ENCODE data around the gene PTPN18.
A peak's percentile ranks its signal among the peaks of the same experiment; 100 is the strongest.

Gene PTPN18

DNA sequence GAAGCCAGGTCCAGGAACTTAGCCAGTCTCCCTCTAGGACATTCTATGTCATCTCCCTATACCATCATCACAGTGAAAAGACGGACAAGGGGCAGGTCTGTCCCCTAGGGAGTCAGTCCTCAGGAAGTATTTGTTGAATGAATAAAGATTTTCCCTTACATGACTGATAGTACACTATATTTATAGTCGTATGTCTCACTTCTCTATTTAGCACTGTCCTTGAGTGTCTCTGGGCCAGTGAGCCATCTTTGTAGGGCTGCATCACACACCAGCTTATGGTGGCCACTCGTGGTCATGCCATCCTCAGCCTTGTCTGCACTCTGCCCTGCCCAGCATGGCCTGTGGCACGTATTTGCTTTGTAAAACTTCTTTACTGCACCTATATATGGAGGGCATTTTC lies 25.8 kb downstream of the PTPN18 start:
- Mint-ChIP-seq H3K27ac (ENCODE audit: low read depth) (peak overlapping the region; percentile 77), H3K36me3 (ENCODE audit: insufficient read depth) (peaks cover 3% of the 10 kb centered on the region), H3K27me3 (no peaks in the 10 kb centered on the region), H3K9me3 (no peaks in the 10 kb centered on the region), H3K4me1 (peaks cover 60% of the 10 kb centered on the region), H3K4me3 (no peak overlapping the region)
- no peak for ATAC-seq (replicated peaks; ENCODE audit: extremely low read depth, poor library complexity, severe bottlenecking)
- DNase-seq (ENCODE audit: low spot score in 2 of 2) = no peak

DNA sequence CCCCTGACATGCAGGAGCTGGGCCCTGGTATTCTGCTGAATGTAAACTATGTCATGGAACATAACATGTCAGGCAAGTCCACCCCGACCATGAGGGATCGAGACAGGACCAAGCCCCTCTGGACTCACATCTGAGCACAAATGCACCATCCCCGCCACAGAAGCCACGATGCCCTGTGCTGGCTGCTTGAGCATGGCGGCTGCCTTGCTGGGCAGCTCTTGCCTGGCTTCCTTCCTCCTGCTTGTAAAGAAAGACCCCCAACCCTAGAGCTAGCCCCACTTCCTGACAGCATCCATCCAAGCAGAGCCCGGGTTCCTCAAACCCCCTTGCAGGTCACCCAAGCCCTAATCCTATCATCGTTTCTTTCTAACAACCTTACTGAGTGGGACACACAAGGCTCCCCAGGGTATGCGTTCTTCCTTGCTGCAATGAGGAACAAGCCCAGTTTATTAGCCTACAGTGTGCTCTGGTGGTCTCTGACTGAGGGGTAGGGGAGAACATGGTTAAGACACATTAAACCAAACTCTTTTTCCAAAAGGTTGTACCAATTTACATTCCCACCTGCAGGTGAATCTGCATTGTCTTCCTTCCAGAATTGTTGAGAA lies 26.6 kb downstream of the PTPN18 start:
- ATAC-seq (replicated peaks; ENCODE audit: extremely low read depth, poor library complexity, severe bottlenecking) (no peak), DNase-seq (ENCODE audit: low spot score in 2 of 2) (no peak)
- H3K9me3 Mint-ChIP-seq = no peaks in the 10 kb centered on the region
- peaks cover 53% of the 10 kb centered on the region for H3K4me1 Mint-ChIP-seq
- H3K4me3 Mint-ChIP-seq = no peak overlapping the region
- no peaks in the 10 kb centered on the region for H3K27me3 Mint-ChIP-seq
- H3K27ac Mint-ChIP-seq (ENCODE audit: low read depth) = peak overlapping the region; percentile 49
- peaks cover 3% of the 10 kb centered on the region for H3K36me3 Mint-ChIP-seq (ENCODE audit: insufficient read depth)

GRCh38 chr2:130385709-130386108 lies 29.9 kb downstream of the PTPN18 start:
- DNase-seq (ENCODE audit: low spot score in 2 of 2) (no peak), ATAC-seq (replicated peaks; ENCODE audit: extremely low read depth, poor library complexity, severe bottlenecking) (no peak)
- peaks cover 3% of the 10 kb centered on the region for H3K36me3 Mint-ChIP-seq (ENCODE audit: insufficient read depth)
- H3K4me3 Mint-ChIP-seq = no peak overlapping the region
- no peak overlapping the region for H3K27ac Mint-ChIP-seq (ENCODE audit: low read depth)
- peaks cover 37% of the 10 kb centered on the region for H3K4me1 Mint-ChIP-seq
- no peaks in the 10 kb centered on the region for H3K27me3 Mint-ChIP-seq
- no peaks in the 10 kb centered on the region for H3K9me3 Mint-ChIP-seq

DNA sequence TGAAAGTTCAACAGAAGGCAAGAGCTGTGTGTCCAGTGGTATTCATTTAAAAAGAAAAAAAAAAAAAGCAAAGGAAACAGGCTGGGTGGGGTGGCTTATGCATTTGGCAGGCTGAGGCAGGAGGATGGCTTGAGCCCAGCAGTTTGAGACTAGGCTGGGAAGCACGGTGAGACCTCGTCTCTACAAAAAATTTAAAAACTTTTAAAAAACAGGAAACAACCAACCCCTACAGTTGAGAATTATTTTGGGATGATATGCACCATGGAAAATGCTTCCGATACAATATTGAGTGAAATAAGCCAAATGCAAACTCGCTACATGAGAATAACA lies 31.2 kb downstream of the PTPN18 start:
- DNase-seq (ENCODE audit: low spot score in 2 of 2) (no peak), ATAC-seq (replicated peaks; ENCODE audit: extremely low read depth, poor library complexity, severe bottlenecking) (no peak)
- Mint-ChIP-seq H3K27ac (ENCODE audit: low read depth) (no peak overlapping the region), H3K9me3 (no peaks in the 10 kb centered on the region), H3K36me3 (ENCODE audit: insufficient read depth) (peaks cover 1% of the 10 kb centered on the region), H3K4me1 (peaks cover 33% of the 10 kb centered on the region), H3K27me3 (no peaks in the 10 kb centered on the region), H3K4me3 (no peak overlapping the region)

DNA sequence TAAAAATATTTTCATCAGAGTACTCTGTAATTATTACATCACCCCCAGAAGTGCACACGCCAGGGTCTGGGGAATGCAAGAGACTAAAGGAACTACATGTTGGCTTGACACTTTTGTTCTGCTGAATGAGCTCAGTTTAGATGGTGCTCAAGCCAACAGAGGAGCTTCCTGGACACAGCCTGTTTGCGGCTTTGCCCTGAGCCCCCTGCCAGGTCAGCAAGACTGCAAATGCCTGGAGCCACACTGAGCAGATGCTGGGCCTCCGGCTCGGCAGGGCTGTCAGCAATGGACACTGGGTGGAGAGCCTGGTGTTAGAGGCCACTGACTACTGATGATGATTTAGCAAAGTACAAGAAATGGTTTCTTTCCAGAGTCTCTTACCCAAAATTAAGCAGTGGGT lies 31.9 kb downstream of the PTPN18 start:
- H3K27ac Mint-ChIP-seq (ENCODE audit: low read depth) = no peak overlapping the region
- H3K27me3 Mint-ChIP-seq = no peaks in the 10 kb centered on the region
- H3K36me3 Mint-ChIP-seq (ENCODE audit: insufficient read depth) = peaks cover 1% of the 10 kb centered on the region
- DNase-seq (ENCODE audit: low spot score in 2 of 2) = no peak
- H3K4me1 Mint-ChIP-seq = peaks cover 34% of the 10 kb centered on the region
- no peaks in the 10 kb centered on the region for H3K9me3 Mint-ChIP-seq
- ATAC-seq (replicated peaks; ENCODE audit: extremely low read depth, poor library complexity, severe bottlenecking) = no peak
- H3K4me3 Mint-ChIP-seq = no peak overlapping the region

DNA sequence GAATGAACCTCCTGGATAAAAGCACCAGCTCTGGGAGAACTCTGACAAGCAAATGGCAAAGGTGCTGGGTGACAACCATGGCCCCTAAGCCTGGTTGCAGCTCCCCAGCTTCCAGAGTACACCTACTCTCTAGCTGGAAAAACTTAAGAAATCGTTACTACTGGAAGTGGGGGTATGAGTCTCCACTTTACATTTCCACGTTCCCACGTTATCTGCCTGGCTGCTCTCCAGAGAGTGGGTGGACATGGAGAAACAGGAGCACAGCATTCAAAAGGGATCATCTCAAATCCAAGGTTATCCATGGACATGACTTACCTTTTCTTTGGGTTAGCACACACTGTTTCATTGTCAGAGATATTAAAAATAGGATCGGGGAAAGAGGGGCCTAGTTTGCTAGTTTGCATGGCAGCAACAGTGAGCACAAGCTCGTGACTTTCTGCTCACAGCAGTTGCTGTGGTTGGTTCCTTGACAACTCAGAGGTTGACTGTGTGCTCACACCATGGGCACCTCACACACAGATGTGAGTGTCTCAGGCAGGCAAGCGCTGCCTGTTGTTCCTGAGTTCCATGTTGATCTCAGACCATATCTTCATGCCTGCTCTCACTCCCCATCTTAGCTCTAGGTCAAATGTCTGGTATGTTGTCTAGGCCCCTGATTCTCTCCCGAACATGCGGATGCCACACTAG lies 32.5 kb downstream of the PTPN18 start:
- DNase-seq (ENCODE audit: low spot score in 2 of 2) = no peak
- no peaks in the 10 kb centered on the region for H3K9me3 Mint-ChIP-seq

DNA sequence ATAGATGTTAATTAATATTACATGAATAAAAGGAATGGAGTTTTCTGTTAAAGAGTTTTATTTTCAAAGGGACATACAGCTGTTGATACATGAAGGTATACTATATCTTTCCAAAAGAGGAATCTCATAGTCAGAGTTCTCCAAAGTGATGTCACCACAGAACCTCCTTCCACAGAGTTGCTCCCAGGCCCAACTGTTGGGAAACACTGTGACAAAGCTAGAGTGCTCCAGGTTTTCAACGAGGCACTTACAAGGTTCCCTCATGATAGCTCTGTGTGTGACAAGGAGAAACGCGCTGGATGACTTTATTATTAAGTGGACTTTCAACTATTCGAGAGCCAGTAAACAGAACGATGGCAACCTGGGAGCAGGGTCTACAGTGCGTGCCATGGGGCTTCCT lies 33.5 kb downstream of the PTPN18 start:
- Mint-ChIP-seq H3K36me3 (ENCODE audit: insufficient read depth) (peaks cover 1% of the 10 kb centered on the region), H3K4me3 (no peak overlapping the region), H3K9me3 (no peaks in the 10 kb centered on the region), H3K27me3 (no peaks in the 10 kb centered on the region), H3K4me1 (peaks cover 28% of the 10 kb centered on the region), H3K27ac (ENCODE audit: low read depth) (no peak overlapping the region)
- DNase-seq (ENCODE audit: low spot score in 2 of 2) (no peak), ATAC-seq (replicated peaks; ENCODE audit: extremely low read depth, poor library complexity, severe bottlenecking) (no peak)

More for the DNA sequence above, 32.5 kb downstream of the PTPN18 start:
- Mint-ChIP-seq H3K36me3 (ENCODE audit: insufficient read depth) (peaks cover 1% of the 10 kb centered on the region), H3K27ac (ENCODE audit: low read depth) (no peak overlapping the region), H3K4me3 (no peak overlapping the region), H3K4me1 (peaks cover 28% of the 10 kb centered on the region), H3K27me3 (no peaks in the 10 kb centered on the region)
- ATAC-seq (replicated peaks; ENCODE audit: extremely low read depth, poor library complexity, severe bottlenecking) = no peak

DNA sequence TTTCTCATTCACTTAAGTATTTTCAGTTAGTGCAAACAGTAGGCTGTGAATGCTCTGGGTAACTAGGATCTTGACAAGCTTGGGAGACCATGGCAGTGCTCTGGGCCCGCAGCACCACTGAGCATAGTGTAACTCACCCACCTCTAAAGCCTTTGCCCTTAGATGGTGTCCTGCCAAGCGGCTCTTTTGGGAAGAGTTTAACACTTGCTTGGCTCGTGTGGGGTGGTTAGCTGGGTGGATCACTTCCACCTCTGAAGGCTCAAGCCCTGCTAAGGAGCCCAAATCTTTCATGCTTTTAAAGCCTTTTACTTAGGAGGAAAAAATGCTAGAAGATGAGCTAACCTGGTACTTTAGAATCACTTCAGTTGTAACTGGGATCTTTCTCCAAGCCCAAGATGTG lies 33.9 kb downstream of the PTPN18 start:
- Mint-ChIP-seq H3K27ac (ENCODE audit: low read depth) (no peak overlapping the region), H3K36me3 (ENCODE audit: insufficient read depth) (peaks cover 1% of the 10 kb centered on the region), H3K4me1 (peaks cover 28% of the 10 kb centered on the region), H3K4me3 (no peak overlapping the region), H3K9me3 (no peaks in the 10 kb centered on the region), H3K27me3 (no peaks in the 10 kb centered on the region)
- DNase-seq (ENCODE audit: low spot score in 2 of 2) (no peak), ATAC-seq (replicated peaks; ENCODE audit: extremely low read depth, poor library complexity, severe bottlenecking) (no peak)

DNA sequence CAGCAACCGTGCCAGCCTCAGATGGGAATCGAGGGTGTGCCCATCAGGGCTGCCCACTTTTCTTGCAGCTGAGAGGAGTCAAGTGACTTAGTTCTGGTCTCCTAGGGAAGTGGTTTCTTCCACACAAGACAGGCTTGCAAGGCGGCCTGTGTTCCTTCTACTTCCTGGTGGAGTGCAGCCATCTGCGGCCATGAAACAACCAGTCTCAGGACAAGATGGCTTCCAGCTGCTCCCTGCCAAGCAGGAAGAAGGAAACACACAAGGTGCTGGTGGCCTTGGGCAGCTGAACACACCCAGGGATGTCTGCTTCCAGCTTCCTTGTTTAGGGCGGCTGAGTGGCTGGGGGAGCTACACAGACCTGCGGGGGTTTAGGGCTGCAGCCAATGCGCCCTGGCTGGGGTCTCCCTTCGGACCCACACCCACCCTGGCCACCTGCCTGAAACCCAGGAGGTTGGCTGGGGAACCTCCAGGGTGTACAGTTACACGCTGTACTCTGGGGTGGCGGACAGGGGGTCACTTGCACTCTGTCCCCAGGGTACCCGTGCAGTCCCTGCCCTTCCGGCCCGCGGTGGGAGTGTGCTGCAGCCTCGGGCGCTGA lies 34.7 kb downstream of the PTPN18 start:
- Mint-ChIP-seq H3K27ac (ENCODE audit: low read depth) (peak overlapping the region; percentile 84), H3K36me3 (ENCODE audit: insufficient read depth) (peaks cover 1% of the 10 kb centered on the region), H3K9me3 (no peaks in the 10 kb centered on the region), H3K4me3 (peak overlapping the region; percentile 71), H3K4me1 (peaks cover 28% of the 10 kb centered on the region), H3K27me3 (no peaks in the 10 kb centered on the region)
- DNase-seq (ENCODE audit: low spot score in 2 of 2) (no peak), ATAC-seq (replicated peaks; ENCODE audit: extremely low read depth, poor library complexity, severe bottlenecking) (no peak)

DNA sequence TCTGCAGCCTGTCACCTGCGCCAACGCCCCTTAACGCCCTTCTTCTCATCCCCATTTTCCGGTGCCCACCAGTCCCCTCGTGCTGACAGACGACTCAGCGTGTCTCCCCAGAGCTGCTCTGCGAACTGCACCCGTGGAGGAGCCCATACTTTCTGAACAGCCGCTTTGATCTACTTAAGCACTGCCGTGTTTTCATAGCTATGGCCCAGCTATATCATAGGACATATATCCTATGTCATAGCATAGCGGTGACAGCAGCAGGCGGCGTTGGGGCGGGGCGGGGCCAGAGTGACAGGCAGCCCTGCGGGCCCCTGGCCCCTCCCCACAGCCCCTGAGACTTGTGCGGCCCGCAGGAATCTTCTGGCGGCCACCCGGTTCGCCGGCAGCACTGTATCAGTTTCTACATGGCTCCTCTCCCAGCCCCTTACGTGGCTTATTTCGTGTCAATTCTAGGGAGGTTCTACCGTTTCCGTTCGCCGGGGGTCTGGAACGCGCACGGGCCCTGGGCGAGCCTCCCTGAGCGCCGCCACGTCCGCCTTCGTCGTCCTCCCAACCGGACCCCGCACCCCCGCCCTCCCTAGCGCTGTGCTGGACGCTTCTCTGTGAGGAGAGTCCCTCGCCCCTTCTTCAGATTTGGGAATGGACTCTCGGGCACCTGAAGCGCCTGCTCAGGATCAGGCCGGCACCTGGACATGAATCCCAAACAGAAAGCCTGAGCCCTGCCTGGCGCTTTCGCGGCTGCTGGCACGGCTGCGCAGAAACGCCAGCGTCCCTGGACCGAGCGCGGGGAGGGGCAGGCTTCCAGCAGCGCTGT lies 35.4 kb downstream of the PTPN18 start:
- peak overlapping the region; percentile 71 for H3K4me3 Mint-ChIP-seq
- DNase-seq (ENCODE audit: low spot score in 2 of 2) (no peak), ATAC-seq (replicated peaks; ENCODE audit: extremely low read depth, poor library complexity, severe bottlenecking) (peak; percentile 80)
- H3K27me3 Mint-ChIP-seq = no peaks in the 10 kb centered on the region
- peak overlapping the region; percentile 84 for H3K27ac Mint-ChIP-seq (ENCODE audit: low read depth)
- H3K9me3 Mint-ChIP-seq = no peaks in the 10 kb centered on the region
- H3K4me1 Mint-ChIP-seq = peaks cover 21% of the 10 kb centered on the region
- peaks cover 1% of the 10 kb centered on the region for H3K36me3 Mint-ChIP-seq (ENCODE audit: insufficient read depth)

- DNase-seq (ENCODE audit: low spot score in 2 of 2) (no peak), ATAC-seq (replicated peaks; ENCODE audit: extremely low read depth, poor library complexity, severe bottlenecking) (no peak)
- H3K4me1 Mint-ChIP-seq = peaks cover 16% of the 10 kb centered on the region
- peak overlapping the region; percentile 71 for H3K4me3 Mint-ChIP-seq
- peaks cover 1% of the 10 kb centered on the region for H3K36me3 Mint-ChIP-seq (ENCODE audit: insufficient read depth)
- no peaks in the 10 kb centered on the region for H3K27me3 Mint-ChIP-seq
- H3K9me3 Mint-ChIP-seq = no peaks in the 10 kb centered on the region
- no peak overlapping the region for H3K27ac Mint-ChIP-seq (ENCODE audit: low read depth)
Observed at GRCh38 chr2:130391872-130392670, 36.2 kb downstream of the PTPN18 start.

- DNase-seq (ENCODE audit: low spot score in 2 of 2) (no peak), ATAC-seq (replicated peaks; ENCODE audit: extremely low read depth, poor library complexity, severe bottlenecking) (no peak)
- H3K36me3 Mint-ChIP-seq (ENCODE audit: insufficient read depth) = peaks cover 1% of the 10 kb centered on the region
- no peaks in the 10 kb centered on the region for H3K9me3 Mint-ChIP-seq
- no peaks in the 10 kb centered on the region for H3K27me3 Mint-ChIP-seq
- peaks cover 16% of the 10 kb centered on the region for H3K4me1 Mint-ChIP-seq
- no peak overlapping the region for H3K27ac Mint-ChIP-seq (ENCODE audit: low read depth)
- no peak overlapping the region for H3K4me3 Mint-ChIP-seq
Observed at GRCh38 chr2:130393318-130393910, 37.6 kb downstream of the PTPN18 start.

Data from central memory CD8-positive, alpha-beta T cell (primary cell).